Measurements from ENCODE around the gene IRAK1. TPM values are rescaled to one million over a fixed set of nuclear protein-coding genes. Genes with fewer than 3 reads are reported as not detected.

IRAK1 gene
- total and polyA plus RNA-seq, 2 of the 8 experiments (the other 6 are each of a cell fraction or from before 2014, with no cell fraction given) = 26.6 to 41.7 TPM

- H3K4ac ChIP-seq (replicated peaks; ENCODE audit: insufficient read length, low read depth, low read length) = no peak overlapping the region
- H3K4me1 ChIP-seq (replicated peaks in 1 of 4; ENCODE audit: control insufficient read depth in 3 of 4, insufficient read depth in 4 of 4, low read length in 3 of 4) = peaks cover 2 to 13% (median 9%) of the 10 kb centered on the region in 4 experiments; a peak in 6 of 7 replicates
- H3K18ac ChIP-seq (ENCODE audit: extremely low read depth, low read length) = no peak overlapping the region
- H3K56ac ChIP-seq (replicated peaks; ENCODE audit: insufficient read length, low read depth, low read length) = no peak overlapping the region
- no peak overlapping the region for H3K4me3 ChIP-seq (ENCODE audit: extremely low read depth in 1 of 4, insufficient read depth in 2 of 4, low read depth in 3 of 4, low read length in 4 of 4)
- H4K8ac ChIP-seq (ENCODE audit: extremely low read depth, insufficient read depth, low read length) = no peak overlapping the region
- ChIA-PET CTCF (ENCODE audit: partially characterized antibody) (interaction anchor here (0.5 to 1.8 kb wide), 6 partner anchors 11 to 491 kb away, joined by 3 to 11 read pairs (median 4); no protein-coding TSS in a partner anchor), POLR2A (ENCODE audit: partially characterized antibody) (interaction anchor here (1.0 kb wide), 1 partner anchor 9 kb away, joined by 3 read pairs; no protein-coding TSS in a partner anchor)
- no peak overlapping the region for H2BK5ac ChIP-seq (ENCODE audit: low read depth, low read length)
- no peak overlapping the region for H2BK12ac ChIP-seq (ENCODE audit: low read depth, low read length)
- H3K23me2 ChIP-seq (ENCODE audit: low read depth, low read length) = no peaks in the 10 kb centered on the region
- no peak overlapping the region for H3K23ac ChIP-seq (ENCODE audit: insufficient read length)
- H2BK20ac ChIP-seq (ENCODE audit: low read length) = no peak overlapping the region
- no peak overlapping the region for H3K14ac ChIP-seq (ENCODE audit: insufficient read length)
- no peak overlapping the region for H4K91ac ChIP-seq (replicated peaks; ENCODE audit: insufficient read length, low read length)
- no peak overlapping the region for H2AFZ ChIP-seq (ENCODE audit: low read length)
- H3K27ac ChIP-seq (ENCODE audit: low read depth, low read length) = no peak overlapping the region
- H3K36me3 ChIP-seq (ENCODE audit: control insufficient read depth in 2 of 4, insufficient read depth in 4 of 4, low read length in 3 of 4) = no peaks in the 10 kb centered on the region
- no peak overlapping the region for H2AK5ac ChIP-seq (ENCODE audit: low read depth, low read length)
- no peak for DNase-seq (ENCODE audit: low read depth in 1 of 2, low spot score in 2 of 2)
- H2BK120ac ChIP-seq (replicated peaks; ENCODE audit: low read depth, low read length) = no peak overlapping the region
- H3K4me2 ChIP-seq (ENCODE audit: insufficient read depth in 1 of 2, low read depth in 2 of 2, low read length in 2 of 2) = no peak overlapping the region
- peaks cover 0 to 5% of the 10 kb centered on the region in 2 experiments for H4K20me1 ChIP-seq (replicated peaks in 1 of 2; ENCODE audit: control insufficient read depth in 1 of 2, insufficient read depth in 2 of 2, low read length in 2 of 2)
- WGBS, 2 experiments (ENCODE audit: extremely low coverage in 1 of 2, insufficient coverage in 1 of 2, insufficient read length in 1 of 2, insufficient replicate concordance in 2 of 2, low coverage in 1 of 2, low lambda C conversion rate in 2 of 2, missing lambda C conversion rate in 1 of 2) = 87% methylated on average over 6 of the region's 7 CpGs; no CpG with 5 or more reads in 1 of the 2 experiments
- no peak overlapping the region for H4K5ac ChIP-seq (ENCODE audit: insufficient read length, low read depth, low read length)
- no peaks in the 10 kb centered on the region for H3K27me3 ChIP-seq (replicated peaks in 1 of 4; ENCODE audit: control insufficient read depth in 3 of 4, extremely low read depth in 1 of 4, insufficient read depth in 3 of 4, low read length in 3 of 4)
- H3K9ac ChIP-seq (replicated peaks in 1 of 4; ENCODE audit: extremely low read depth in 1 of 4, low read depth in 3 of 4, low read length in 3 of 4) = no peak overlapping the region
- H3K9me3 ChIP-seq (ENCODE audit: insufficient read depth in 2 of 2, low read depth in 1 of 2, low read length in 1 of 2) = no peaks in the 10 kb centered on the region
- peaks cover 0 to 36% of the 10 kb centered on the region in 2 experiments; a peak in 2 of 4 replicates for H3K79me2 ChIP-seq (ENCODE audit: control insufficient read depth in 1 of 2, insufficient read depth in 2 of 2, low read length in 2 of 2)
- H3K79me1 ChIP-seq (ENCODE audit: low read depth, low read length) = no peaks in the 10 kb centered on the region
- FAIRE-seq = no peak
- no peak overlapping the region for H2BK15ac ChIP-seq (ENCODE audit: low read length)
- no peak for TF ChIP-seq BCL11A (IDR thresholded peaks at IDR 0.05; ENCODE audit: low read depth in 2 of 2, low read length in 2 of 2)
- TF ChIP-seq ATF2 (IDR thresholded peaks at IDR 0.05; ENCODE audit: low read length) = no peak
- TF ChIP-seq SRF (IDR thresholded peaks at IDR 0.05; ENCODE audit: low read depth, low read length) = no peak
- TF ChIP-seq SIRT6 (IDR thresholded peaks at IDR 0.05; ENCODE audit: low read length) = no peak
- TF ChIP-seq HDAC2 (IDR thresholded peaks at IDR 0.05; ENCODE audit: borderline replicate concordance in 1 of 2, low read depth in 2 of 2, low read length in 2 of 2) = no peak
- TF ChIP-seq CREB1 (IDR thresholded peaks at IDR 0.05) = no peak
- no peak for TF ChIP-seq BRCA1 (IDR thresholded peaks at IDR 0.05; ENCODE audit: low read depth, low read length)
- TF ChIP-seq CTCF (IDR thresholded peaks at IDR 0.05; ENCODE audit: control extremely low read depth in 1 of 3, insufficient read depth in 1 of 3, low read depth in 1 of 3, low read length in 3 of 3) = no peak
- TF ChIP-seq SIX5 (IDR thresholded peaks at IDR 0.05; ENCODE audit: low read depth, low read length) = no peak
- no peak for TF ChIP-seq SP1 (IDR thresholded peaks at IDR 0.05; ENCODE audit: low read depth, low read length)
Measured at GRCh38 chrX:154040307-154040756, 20.6 kb upstream of the IRAK1 start.
